ENCODE results near the gene RALGPS1.

RALGPS1 gene

GRCh38 chr9:127181315-127181580 is 266.7 kb downstream of the RALGPS1 start:
- Histone ChIP-seq H3K4me3 (ENCODE audit: low read length) (no peak overlapping the region), H3F3A (ENCODE audit: insufficient read depth, low read length) (no peaks in the 10 kb centered on the region), H4K20me1 (ENCODE audit: insufficient read depth, low read length) (no peaks in the 10 kb centered on the region), H3K27ac (ENCODE audit: low read length) (no peak overlapping the region), H3K36me3 (replicated peaks; ENCODE audit: insufficient read depth, low read length) (no peaks in the 10 kb centered on the region), H3K9me2 (replicated peaks; ENCODE audit: insufficient read depth, low read length) (no peaks in the 10 kb centered on the region), H2AFZ (ENCODE audit: low read length) (no peak overlapping the region), H3K79me2 (ENCODE audit: low read length) (no peaks in the 10 kb centered on the region), H3K9ac (ENCODE audit: low read length) (no peak overlapping the region), H3K4me1 (ENCODE audit: low read length) (no peaks in the 10 kb centered on the region), H3K9me3 (replicated peaks; ENCODE audit: insufficient read depth, low read length) (no peaks in the 10 kb centered on the region), H3K27me3 (replicated peaks; ENCODE audit: insufficient read depth, low read length) (no peaks in the 10 kb centered on the region), H3K4me2 (ENCODE audit: low read depth, low read length) (no peak overlapping the region)
- DNase-seq, result no peak
- TF ChIP-seq CTCF (IDR thresholded peaks at IDR 0.05; ENCODE audit: low read length), result no peak
- TF ChIP-seq EZH2 (optimal IDR thresholded peaks at IDR 0.05; ENCODE audit: low read depth, low read length), result no peak
- no peak for TF ChIP-seq EZH2phosphoT487 (IDR thresholded peaks at IDR 0.05; ENCODE audit: low read length)

GRCh38 chr9:127181595-127182190 is 267.1 kb downstream of the RALGPS1 start:
- Histone ChIP-seq H2AFZ (ENCODE audit: low read length) (no peak overlapping the region), H3K9me2 (replicated peaks; ENCODE audit: insufficient read depth, low read length) (no peaks in the 10 kb centered on the region), H3K27ac (ENCODE audit: low read length) (no peak overlapping the region), H3F3A (ENCODE audit: insufficient read depth, low read length) (no peaks in the 10 kb centered on the region), H4K20me1 (ENCODE audit: insufficient read depth, low read length) (no peaks in the 10 kb centered on the region), H3K9ac (ENCODE audit: low read length) (no peak overlapping the region), H3K4me1 (ENCODE audit: low read length) (no peaks in the 10 kb centered on the region), H3K27me3 (replicated peaks; ENCODE audit: insufficient read depth, low read length) (no peaks in the 10 kb centered on the region), H3K4me3 (ENCODE audit: low read length) (no peak overlapping the region), H3K36me3 (replicated peaks; ENCODE audit: insufficient read depth, low read length) (no peaks in the 10 kb centered on the region), H3K4me2 (ENCODE audit: low read depth, low read length) (no peak overlapping the region), H3K79me2 (ENCODE audit: low read length) (no peaks in the 10 kb centered on the region), H3K9me3 (replicated peaks; ENCODE audit: insufficient read depth, low read length) (no peaks in the 10 kb centered on the region)
- TF ChIP-seq EZH2phosphoT487 (IDR thresholded peaks at IDR 0.05; ENCODE audit: low read length) (no peak), EZH2 (optimal IDR thresholded peaks at IDR 0.05; ENCODE audit: low read depth, low read length) (no peak), CTCF (IDR thresholded peaks at IDR 0.05; ENCODE audit: low read length) (no peak)
- no peak for DNase-seq

GRCh38 chr9:127182901-127183746 is 268.5 kb downstream of the RALGPS1 start:
- no peaks in the 10 kb centered on the region for H3K9me2 ChIP-seq (replicated peaks; ENCODE audit: insufficient read depth, low read length)
- TF ChIP-seq EZH2phosphoT487 (IDR thresholded peaks at IDR 0.05; ENCODE audit: low read length) (no peak), EZH2 (optimal IDR thresholded peaks at IDR 0.05; ENCODE audit: low read depth, low read length) (no peak), CTCF (IDR thresholded peaks at IDR 0.05; ENCODE audit: low read length) (no peak)

More at GRCh38 chr9:127182901-127183746, 268.5 kb downstream of the RALGPS1 start:
- H3K27ac ChIP-seq (ENCODE audit: low read length), result no peak overlapping the region
- no peaks in the 10 kb centered on the region for H3K27me3 ChIP-seq (replicated peaks; ENCODE audit: insufficient read depth, low read length)
- H3K9me3 ChIP-seq (replicated peaks; ENCODE audit: insufficient read depth, low read length), result no peaks in the 10 kb centered on the region
- no peaks in the 10 kb centered on the region for H3K79me2 ChIP-seq (ENCODE audit: low read length)
- no peak overlapping the region for H3K4me3 ChIP-seq (ENCODE audit: low read length)
- H4K20me1 ChIP-seq (ENCODE audit: insufficient read depth, low read length), result no peaks in the 10 kb centered on the region
- H3K36me3 ChIP-seq (replicated peaks; ENCODE audit: insufficient read depth, low read length), result no peaks in the 10 kb centered on the region
- no peak for DNase-seq
- no peak overlapping the region for H3K4me2 ChIP-seq (ENCODE audit: low read depth, low read length)
- H3K9ac ChIP-seq (ENCODE audit: low read length), result no peak overlapping the region
- H3F3A ChIP-seq (ENCODE audit: insufficient read depth, low read length), result no peaks in the 10 kb centered on the region
- no peaks in the 10 kb centered on the region for H3K4me1 ChIP-seq (ENCODE audit: low read length)
- H2AFZ ChIP-seq (ENCODE audit: low read length), result no peak overlapping the region
